Keratinocyte (primary cell): ENCODE measurements around the gene BHLHE40. TPM values are rescaled to one million over a fixed set of nuclear protein-coding genes. Genes with fewer than 3 reads are reported as not detected.

Experiments used
- DNase-seq: peaks from one replicate; pipeline ENCODE4 v3.0.0-alpha.2; 2011; ENCODE audit warnings: low read depth, missing footprints, low spot score
- FAIRE-seq: peaks from 2 replicates; lab custom pipeline; 2011; peaks lifted over from hg19 to GRCh38; lab: Jason Lieb, UNC
- H2AFZ ChIP-seq: 2 replicates; pipeline ENCODE4 v1.6.0; 2012; ENCODE audit warnings: low read length, control low read depth, inconsistent platforms; ENCODE audit not compliant: control insufficient read depth
- H3K27ac ChIP-seq: 2 replicates; pipeline ENCODE4 v1.5.1; 2011; ENCODE audit warnings: low read length; ENCODE audit not compliant: control insufficient read depth, insufficient read depth
- H3K27me3 ChIP-seq: 3 replicates; pipeline ENCODE4 v1.6.0; 2011; ENCODE audit warnings: low read length; ENCODE audit not compliant: control insufficient read depth, insufficient read depth; ENCODE audit errors: extremely low read depth
- H3K36me3 ChIP-seq, 2 experiments: 2 replicates in 1 of 2; 3 replicates in 1 of 2; pipeline ENCODE4 v1.5.1; 2011; ENCODE audit warnings: low read length in 2 of 2, mild to moderate bottlenecking in 1 of 2; ENCODE audit not compliant: control insufficient read depth in 2 of 2, insufficient read depth in 2 of 2; ENCODE audit errors: extremely low read depth in 1 of 2
- H3K4me1 ChIP-seq: 3 replicates; pipeline ENCODE4 v1.5.1; 2011; ENCODE audit warnings: low read length; ENCODE audit not compliant: control insufficient read depth, insufficient read depth; ENCODE audit errors: extremely low read depth
- H3K4me2 ChIP-seq: 3 replicates; pipeline ENCODE4 v1.6.0; 2011; ENCODE audit warnings: low read depth, low read length; ENCODE audit not compliant: control insufficient read depth, insufficient read depth; ENCODE audit errors: extremely low read depth
- H3K4me3 ChIP-seq, 3 experiments: fragments of 200-600 bp in 1 of 3; sonication (generic) in 1 of 3; 2 replicates in 2 of 3; 3 replicates in 1 of 3; pipeline ENCODE4 v1.5.1; 2011 to 2016; ENCODE audit warnings: low read length in 3 of 3, mild to moderate bottlenecking in 3 of 3, control low read depth in 2 of 3, inconsistent platforms in 1 of 3, low read depth in 1 of 3, mixed read lengths in 1 of 3, mixed run types in 1 of 3, moderate library complexity in 1 of 3; ENCODE audit not compliant: control insufficient read depth in 2 of 3, insufficient read depth in 2 of 3; ENCODE audit errors: extremely low read depth in 1 of 3
- H3K79me2 ChIP-seq: 2 replicates; pipeline ENCODE4 v1.6.0; 2012; ENCODE audit warnings: low read length; ENCODE audit not compliant: control insufficient read depth, insufficient read depth
- H3K9ac ChIP-seq: 3 replicates; pipeline ENCODE4 v1.6.0; 2011; ENCODE audit warnings: low read length; ENCODE audit not compliant: control insufficient read depth, insufficient read depth; ENCODE audit errors: extremely low read depth
- H3K9me1 ChIP-seq: 3 replicates; pipeline ENCODE4 v1.6.0; 2011; ENCODE audit warnings: low read length; ENCODE audit not compliant: control insufficient read depth, insufficient read depth; ENCODE audit errors: extremely low read depth
- H3K9me3 ChIP-seq: 2 replicates; pipeline ENCODE4 v1.5.1; 2012; ENCODE audit warnings: low read depth, low read length; ENCODE audit not compliant: control insufficient read depth
- H4K20me1 ChIP-seq: 3 replicates; pipeline ENCODE4 v1.6.0; 2011; ENCODE audit warnings: low read length; ENCODE audit not compliant: control insufficient read depth, insufficient read depth; ENCODE audit errors: extremely low read depth
- CTCF ChIP-seq, 3 experiments: IDR thresholded peaks in 1 of 3; conservative IDR thresholded peaks in 1 of 3; optimal IDR thresholded peaks in 1 of 3; 2 replicates in 2 of 3; 3 replicates in 1 of 3; pipeline versions ENCODE3 to v1.5.1; 2011; ENCODE audit warnings: low read length in 3 of 3, mild to moderate bottlenecking in 3 of 3, moderate library complexity in 2 of 3, control low read depth in 1 of 3, inconsistent platforms in 1 of 3; ENCODE audit not compliant: insufficient read depth in 2 of 3; ENCODE audit errors: extremely low read depth in 1 of 3
- EZH2 ChIP-seq: IDR thresholded peaks from one replicate; pipeline ENCODE4 v1.6.1; 2012; ENCODE audit warnings: inconsistent platforms, mild to moderate bottlenecking, low read length, moderate library complexity
- dilution Hi-C: fragments of 300-500 bp; cut with MboI; formaldehyde crosslinking; loops from one replicate; pipeline ENCODE4 v1.7.0; 2020; ENCODE audit warnings: low sequenced_read_pairs; ENCODE audit not compliant: extremely low pct_ligation_motif_present
- polyA plus RNA-seq, 5 experiments: library from polyadenylated mRNA; depleted of rRNA in 3 of 5; stranded (reverse) in 3 of 5; stranded (forward) in 1 of 5; unstranded in 1 of 5; fragments of >200 nt; gene quantifications; 1 replicate in 1 of 5; 2 replicates in 3 of 5; 3 replicates in 1 of 5; pipeline versions ENCODE4 v1.2.1 to v1.2.3, GENCODE V29; 2011 to 2012; ENCODE audit warnings: missing spikeins in 2 of 5, low read depth in 1 of 5, low replicate concordance in 1 of 5

Gene BHLHE40
- polyA plus RNA-seq, 1 donor (not counting 4 experiments of a cell fraction or from before 2014, with no cell fraction given), result 95.7 TPM

- no peak for FAIRE-seq
- dilution Hi-C loops, result no loop called here
- H3K4me1 ChIP-seq, result peaks cover 40% of the 10 kb centered on the region
These were observed 12.9 kb downstream of the BHLHE40 start for GRCh38 chr3:4992118-4992517.

GRCh38 chr3:4993276-4994143 lies 14.3 kb downstream of the BHLHE40 start:
- Histone ChIP-seq H3K4me2 (peak overlapping the region; percentile 39), H3K36me3 (no peaks in the 10 kb centered on the region), H3K4me3 (no peak overlapping the region), H3K9me1 (no peaks in the 10 kb centered on the region), H2AFZ (no peak overlapping the region), H4K20me1 (no peaks in the 10 kb centered on the region), H3K4me1 (peaks cover 35% of the 10 kb centered on the region), H3K27me3 (no peaks in the 10 kb centered on the region), H3K79me2 (no peaks in the 10 kb centered on the region), H3K9me3 (no peaks in the 10 kb centered on the region), H3K27ac (peak overlapping the region; percentile 64), H3K9ac (peak overlapping the region; percentile 43)
- FAIRE-seq, result no peak
- DNase-seq, result no peak
- no peak for TF ChIP-seq CTCF (optimal IDR thresholded peaks at IDR 0.05 in 1 of 3, IDR thresholded peaks at IDR 0.05 in 1 of 3, conservative IDR thresholded peaks at IDR 0.05 in 1 of 3; ENCODE audit: extremely low read depth in 1 of 3, insufficient read depth in 2 of 3, low read length in 3 of 3)
- no peak for TF ChIP-seq EZH2
- dilution Hi-C loops, result no loop called here

More at GRCh38 chr3:4992118-4992517, 12.9 kb downstream of the BHLHE40 start:
- H3K4me2 ChIP-seq, result no peak overlapping the region
- H3K27ac ChIP-seq, result no peak overlapping the region
- H2AFZ ChIP-seq, result no peak overlapping the region
- H3K9me3 ChIP-seq, result no peaks in the 10 kb centered on the region
- no peaks in the 10 kb centered on the region for H4K20me1 ChIP-seq
- H3K4me3 ChIP-seq, result no peak overlapping the region
- H3K9me1 ChIP-seq, result no peaks in the 10 kb centered on the region
- no peak overlapping the region for H3K9ac ChIP-seq
- no peaks in the 10 kb centered on the region for H3K79me2 ChIP-seq
- no peaks in the 10 kb centered on the region for H3K27me3 ChIP-seq
- H3K36me3 ChIP-seq, result no peaks in the 10 kb centered on the region
- DNase-seq, result no peak
- TF ChIP-seq CTCF (optimal IDR thresholded peaks at IDR 0.05 in 1 of 3, IDR thresholded peaks at IDR 0.05 in 1 of 3, conservative IDR thresholded peaks at IDR 0.05 in 1 of 3; ENCODE audit: extremely low read depth in 1 of 3, insufficient read depth in 2 of 3, low read length in 3 of 3) (no peak), EZH2 (no peak)
